Fibroblast of villous mesenchyme (primary cell): Measurements from ENCODE around the gene LGI4. TPM values are rescaled to one million over a fixed set of nuclear protein-coding genes. Genes with fewer than 3 reads are reported as not detected.

Experiments used
- DNase-seq: peaks from one replicate; pipeline ENCODE4 v3.0.0-alpha.2; 2010; ENCODE audit warnings: low read depth
- H3K4me3 ChIP-seq: 2 replicates; pipeline ENCODE4 v1.5.1; 2011; ENCODE audit warnings: low read depth, mild to moderate bottlenecking, low read length
- total RNA-seq: library from RNA; depleted of rRNA; stranded (reverse); fragments of >200 nt; gene quantifications from 2 replicates; pipeline ENCODE4 v1.2.3, GENCODE V29; 2012
- TF ChIP-seq, protein P1 (sequence below): IDR thresholded peaks from 2 replicates; pipeline ENCODE4 v1.5.1; 2012; ENCODE audit warnings: low read depth, mild to moderate bottlenecking, low read length; ENCODE audit not compliant: insufficient read depth

LGI4 gene
- total RNA-seq, 1 donor: not detected

DNA sequence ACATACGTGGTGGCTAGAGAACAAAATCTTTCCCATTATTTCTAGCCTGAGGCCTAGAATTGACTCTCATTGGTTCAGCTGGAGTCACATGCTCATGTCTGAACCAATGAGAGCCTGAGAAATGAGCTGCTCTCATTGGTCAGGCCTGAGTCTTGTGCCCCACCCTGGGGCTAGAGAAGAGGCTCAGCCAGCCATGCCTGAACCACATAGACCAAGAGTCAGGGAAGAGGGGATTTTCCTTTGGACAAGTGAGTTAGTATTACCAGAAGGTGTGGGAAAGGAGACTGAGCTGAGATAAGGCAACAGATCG is 26.5 kb upstream of the LGI4 start:
- TF ChIP-seq, protein P1, sequence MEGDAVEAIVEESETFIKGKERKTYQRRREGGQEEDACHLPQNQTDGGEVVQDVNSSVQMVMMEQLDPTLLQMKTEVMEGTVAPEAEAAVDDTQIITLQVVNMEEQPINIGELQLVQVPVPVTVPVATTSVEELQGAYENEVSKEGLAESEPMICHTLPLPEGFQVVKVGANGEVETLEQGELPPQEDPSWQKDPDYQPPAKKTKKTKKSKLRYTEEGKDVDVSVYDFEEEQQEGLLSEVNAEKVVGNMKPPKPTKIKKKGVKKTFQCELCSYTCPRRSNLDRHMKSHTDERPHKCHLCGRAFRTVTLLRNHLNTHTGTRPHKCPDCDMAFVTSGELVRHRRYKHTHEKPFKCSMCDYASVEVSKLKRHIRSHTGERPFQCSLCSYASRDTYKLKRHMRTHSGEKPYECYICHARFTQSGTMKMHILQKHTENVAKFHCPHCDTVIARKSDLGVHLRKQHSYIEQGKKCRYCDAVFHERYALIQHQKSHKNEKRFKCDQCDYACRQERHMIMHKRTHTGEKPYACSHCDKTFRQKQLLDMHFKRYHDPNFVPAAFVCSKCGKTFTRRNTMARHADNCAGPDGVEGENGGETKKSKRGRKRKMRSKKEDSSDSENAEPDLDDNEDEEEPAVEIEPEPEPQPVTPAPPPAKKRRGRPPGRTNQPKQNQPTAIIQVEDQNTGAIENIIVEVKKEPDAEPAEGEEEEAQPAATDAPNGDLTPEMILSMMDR: no peak
- no peak overlapping the region for H3K4me3 ChIP-seq
- DNase-seq: no peak

DNA sequence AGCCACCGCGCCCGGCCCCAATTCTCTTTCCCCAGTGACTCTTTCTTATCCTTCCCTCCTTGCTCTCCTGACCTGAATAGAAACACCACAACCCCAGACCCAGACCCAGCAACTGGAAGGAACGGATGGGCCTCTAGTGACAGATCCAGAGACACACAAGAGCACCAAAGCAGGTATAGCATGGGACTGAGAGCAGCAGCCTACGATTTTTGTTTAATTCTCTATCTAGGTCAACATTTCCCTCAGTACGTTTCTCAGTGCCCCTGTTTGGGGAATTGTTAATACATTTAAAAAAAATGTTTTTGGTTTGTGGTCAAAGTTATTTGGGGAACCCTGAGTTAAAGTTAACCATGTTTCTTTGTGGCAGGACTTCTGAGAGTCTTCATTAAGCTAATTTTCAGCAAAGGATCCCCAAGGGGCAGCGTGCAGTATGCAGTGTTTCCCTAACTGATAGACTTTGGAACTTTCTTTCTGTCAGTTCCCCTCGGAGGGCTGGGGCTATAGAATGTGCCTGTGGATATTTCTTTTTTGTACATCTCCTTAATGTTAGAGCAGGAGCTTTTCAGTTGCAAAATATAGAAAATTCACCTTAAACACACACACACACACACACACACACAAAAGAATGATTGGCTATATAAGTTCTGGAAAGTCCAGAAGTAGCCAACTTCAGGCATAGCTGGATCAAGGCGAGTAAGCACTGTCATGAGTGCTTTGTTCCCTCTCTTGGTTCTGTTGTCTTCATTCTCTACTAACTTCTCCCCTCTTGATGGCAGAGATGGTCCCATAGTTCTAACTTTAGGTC is 26.0 kb upstream of the LGI4 start:
- TF ChIP-seq, protein P1: no peak
- no peak for DNase-seq
- H3K4me3 ChIP-seq: no peak overlapping the region

DNA sequence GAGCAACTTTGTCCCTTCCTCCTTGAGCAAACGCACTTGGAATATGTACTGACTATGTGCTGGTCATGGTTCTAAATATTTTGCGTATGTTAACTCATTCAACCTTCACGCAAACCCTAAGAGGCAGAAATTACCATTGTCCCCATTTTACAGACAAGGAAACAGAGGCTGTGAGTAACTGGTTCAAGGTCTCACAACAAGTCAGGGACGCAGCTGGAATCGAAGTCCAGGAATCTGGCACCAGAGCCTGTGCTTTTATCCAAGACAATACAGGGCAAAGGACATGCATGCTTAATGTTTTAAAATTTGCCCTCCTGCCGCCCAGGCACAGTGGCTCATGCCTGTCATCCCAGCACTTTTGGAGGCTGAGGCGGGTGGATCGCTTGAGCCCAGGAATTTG is 24.7 kb upstream of the LGI4 start:
- no peak for DNase-seq
- TF ChIP-seq, protein P1: no peak

DNA sequence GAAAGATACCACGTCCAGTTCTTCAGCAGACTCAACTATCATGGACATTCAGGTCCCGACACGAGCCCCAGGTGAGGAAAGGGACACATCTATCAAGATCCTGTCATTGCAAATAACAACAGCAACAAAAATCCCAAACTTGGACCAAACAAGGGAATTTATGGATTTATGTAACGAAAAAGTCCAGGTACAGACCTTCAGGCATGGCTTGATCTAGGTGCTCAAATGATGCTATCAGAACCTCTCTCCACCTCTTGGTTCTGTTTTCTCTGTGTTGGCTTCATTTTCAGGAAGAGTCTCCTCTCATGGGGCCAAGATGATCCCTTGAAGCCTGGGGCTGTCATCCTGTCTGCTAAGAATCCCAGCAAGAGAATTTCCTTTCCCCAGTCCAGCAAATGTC is 22.6 kb upstream of the LGI4 start:
- no peak overlapping the region for H3K4me3 ChIP-seq
- TF ChIP-seq, protein P1: no peak
- DNase-seq: no peak

More for the DNA sequence above, 24.7 kb upstream of the LGI4 start:
- H3K4me3 ChIP-seq: no peak overlapping the region

DNA sequence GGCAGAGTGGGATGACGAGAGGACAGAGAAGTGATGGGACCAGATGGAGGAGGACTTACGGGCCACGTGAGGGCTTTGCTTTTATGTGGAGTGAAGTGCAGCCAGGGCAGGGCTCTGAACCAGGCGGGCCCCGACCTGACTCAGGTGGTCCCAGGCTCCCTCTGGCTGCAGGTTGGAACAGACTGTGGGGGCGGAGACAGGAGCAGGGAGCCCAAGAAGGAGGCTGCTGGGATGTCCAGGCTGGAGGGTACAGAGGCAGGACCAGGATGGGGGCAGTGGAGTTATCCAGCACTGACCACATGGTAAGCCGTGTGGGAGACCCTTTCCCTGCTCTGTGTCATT is 21.8 kb upstream of the LGI4 start:
- TF ChIP-seq, protein P1: no peak
- DNase-seq: no peak

DNA sequence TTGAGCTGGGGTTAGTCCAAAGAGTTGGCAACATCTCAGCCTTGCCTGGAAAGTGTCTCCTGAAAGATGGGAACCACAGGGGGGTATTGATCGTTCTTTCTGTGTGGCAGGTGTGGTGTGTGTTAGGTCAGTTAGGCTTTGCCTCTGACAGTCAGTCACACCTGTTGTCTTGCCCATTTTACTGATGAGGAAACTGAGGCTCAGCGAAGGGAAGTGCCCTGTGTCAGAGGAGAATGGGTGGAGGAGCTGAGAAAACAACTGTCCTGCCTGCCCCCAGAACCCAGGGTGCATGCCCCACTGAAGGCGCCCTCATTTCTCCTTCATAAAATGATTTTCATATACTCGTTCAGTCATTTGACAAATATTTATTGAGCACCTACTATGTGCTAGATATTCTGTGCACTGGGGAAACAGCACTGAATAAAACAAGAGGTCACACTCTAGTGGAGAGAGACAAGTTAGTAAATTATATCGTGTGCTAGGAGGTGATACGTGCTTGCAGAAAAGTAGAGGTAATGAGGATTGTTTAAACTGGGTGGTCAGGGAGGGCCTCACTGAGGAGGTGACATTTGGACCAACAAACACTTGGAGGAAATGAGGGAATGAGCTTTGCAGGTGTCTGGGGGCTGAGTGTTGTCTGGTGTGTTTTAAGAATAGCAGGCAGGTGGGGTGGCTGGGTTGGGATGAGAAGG is 21.3 kb upstream of the LGI4 start:
- peak overlapping the region; percentile 94 for H3K4me3 ChIP-seq
- no peak for DNase-seq
- TF ChIP-seq, protein P1: no peak

More for the DNA sequence above, 21.8 kb upstream of the LGI4 start:
- H3K4me3 ChIP-seq: no peak overlapping the region
